Stimulated activated CD4-positive, alpha-beta T cell treated with anti-CD3 and anti-CD28 coated beads, Interleukin-15, amount 100 ng/mL, for 1 hour (primary cell): Measurements from ENCODE around the gene TRIM50.
"Not testable (repeated sequence)": the region's sequence is repeated elsewhere in the genome, so short reads cannot be mapped to it uniquely, and the experiment has no call there.

Experiments
- DNase-seq, 2 donors: peaks; one replicate each; pipeline ENCODE4 v3.0.0-alpha.2; 2020; ENCODE audit warnings: low read depth in 1 of 2, low spot score in 1 of 2

TRIM50 gene

GRCh38 chr7:73327922-73328321, at the start of gene TRIM50, which contains the start of gene FKBP6:
TSS of gene TRIM50 (minus strand) at chr7:73328082. CDS start at chr7:73324787, 3,295 bp downstream.
TSS of gene FKBP6 (plus strand) at chr7:73328161. CDS start at chr7:73328429, 268 bp downstream.
- DNase-seq = not testable (repeated sequence)

GRCh38 chr7:73376671-73377412, 49.0 kb upstream of the TRIM50 start:
- no peak for DNase-seq

- not testable (repeated sequence) for DNase-seq
These were observed 48.4 kb upstream of the TRIM50 start for GRCh38 chr7:73376262-73376661.

- no peak for DNase-seq
These were observed 45.9 kb upstream of the TRIM50 start for GRCh38 chr7:73373741-73374140.

GRCh38 chr7:73369622-73370021, 41.7 kb upstream of the TRIM50 start:
- DNase-seq = no peak

- DNase-seq = no peak
These were observed 41.1 kb upstream of the TRIM50 start for GRCh38 chr7:73369009-73369408.

- no peak for DNase-seq
These were observed 39.1 kb upstream of the TRIM50 start for GRCh38 chr7:73366990-73367389.

GRCh38 chr7:73366127-73366526, 38.2 kb upstream of the TRIM50 start:
- no peak for DNase-seq

- no peak for DNase-seq
These were observed 36.3 kb upstream of the TRIM50 start for GRCh38 chr7:73364006-73364728.

- no peak for DNase-seq
These were observed 35.5 kb upstream of the TRIM50 start for GRCh38 chr7:73363225-73364005.

- DNase-seq = not testable (repeated sequence)
These were observed 32.7 kb upstream of the TRIM50 start for GRCh38 chr7:73360590-73360989.

GRCh38 chr7:73359746-73360375, 32.0 kb upstream of the TRIM50 start:
- DNase-seq = no peak

- DNase-seq = no peak
These were observed 31.4 kb upstream of the TRIM50 start for GRCh38 chr7:73359306-73359705.

- DNase-seq = no peak
These were observed 30.9 kb upstream of the TRIM50 start for GRCh38 chr7:73358590-73359275.

GRCh38 chr7:73356159-73356558, 28.3 kb upstream of the TRIM50 start:
- no peak for DNase-seq

- DNase-seq = no peak
These were observed 26.9 kb upstream of the TRIM50 start for GRCh38 chr7:73354821-73355220.

- no peak for DNase-seq
These were observed 26.3 kb upstream of the TRIM50 start for GRCh38 chr7:73354196-73354595.

GRCh38 chr7:73353243-73353642, 25.4 kb upstream of the TRIM50 start:
- no peak for DNase-seq

- no peak for DNase-seq
These were observed 24.9 kb upstream of the TRIM50 start for GRCh38 chr7:73352784-73353183.

GRCh38 chr7:73351447-73352167, 23.7 kb upstream of the TRIM50 start:
- DNase-seq = no peak
